Measurements from ENCODE around the gene LCA5L. TPM values are rescaled to one million over a fixed set of nuclear protein-coding genes. Genes with fewer than 3 reads are reported as not detected.

LCA5L gene
- total RNA-seq, 1 donor, result 2.2 TPM

GRCh38 chr21:39388038-39388810 is 57.4 kb downstream of the LCA5L start:
- H3K79me2 ChIP-seq (ENCODE audit: insufficient read depth, low read length), result peaks cover 45% of the 10 kb centered on the region
- peak overlapping the region; percentile 89 for H2AFZ ChIP-seq (ENCODE audit: low read length)
- peak overlapping the region; percentile 71 for H3K4me3 ChIP-seq (ENCODE audit: insufficient read depth, low read length)
- peak; percentile 98 for DNase-seq (ENCODE audit: insufficient read length, low spot score, missing footprints)
- peaks cover 33% of the 10 kb centered on the region for H3K4me1 ChIP-seq (ENCODE audit: insufficient read depth, low read length)
- H3K27me3 ChIP-seq (ENCODE audit: insufficient read depth, low read length), result no peaks in the 10 kb centered on the region
- H3K9me3 ChIP-seq (ENCODE audit: low read depth, low read length), result no peaks in the 10 kb centered on the region
- TF ChIP-seq CTCF (IDR thresholded peaks at IDR 0.05; ENCODE audit: extremely low read depth, low read depth, low read length), result peak; percentile 79
- peaks cover 18% of the 10 kb centered on the region for H3K36me3 ChIP-seq (ENCODE audit: insufficient read depth, low read length)
- H3K4me2 ChIP-seq (ENCODE audit: insufficient read depth, low read length), result peak overlapping the region; percentile 99
- peak overlapping the region; percentile 56 for H3K27ac ChIP-seq (ENCODE audit: low read depth, low read length)
- H4K20me1 ChIP-seq (ENCODE audit: insufficient read depth, low read length), result peaks cover 9% of the 10 kb centered on the region

GRCh38 chr21:39387461-39388037 is 58.0 kb downstream of the LCA5L start:
- Histone ChIP-seq H3K79me2 (ENCODE audit: insufficient read depth, low read length) (peaks cover 46% of the 10 kb centered on the region), H3K4me2 (ENCODE audit: insufficient read depth, low read length) (peak overlapping the region; percentile 99), H3K9me3 (ENCODE audit: low read depth, low read length) (no peaks in the 10 kb centered on the region), H3K36me3 (ENCODE audit: insufficient read depth, low read length) (peaks cover 11% of the 10 kb centered on the region), H3K27me3 (ENCODE audit: insufficient read depth, low read length) (no peaks in the 10 kb centered on the region), H2AFZ (ENCODE audit: low read length) (peak overlapping the region; percentile 89), H3K4me3 (ENCODE audit: insufficient read depth, low read length) (peak overlapping the region; percentile 71), H3K27ac (ENCODE audit: low read depth, low read length) (peak overlapping the region; percentile 56), H3K4me1 (ENCODE audit: insufficient read depth, low read length) (peaks cover 33% of the 10 kb centered on the region), H4K20me1 (ENCODE audit: insufficient read depth, low read length) (peaks cover 9% of the 10 kb centered on the region)
- TF ChIP-seq CTCF (IDR thresholded peaks at IDR 0.05; ENCODE audit: extremely low read depth, low read depth, low read length), result no peak
- DNase-seq (ENCODE audit: insufficient read length, low spot score, missing footprints), result peak; percentile 97

- peaks cover 9% of the 10 kb centered on the region for H4K20me1 ChIP-seq (ENCODE audit: insufficient read depth, low read length)
- no peaks in the 10 kb centered on the region for H3K9me3 ChIP-seq (ENCODE audit: low read depth, low read length)
- H3K27ac ChIP-seq (ENCODE audit: low read depth, low read length), result peak overlapping the region; percentile 37
- no peak for DNase-seq (ENCODE audit: insufficient read length, low spot score, missing footprints)
- peaks cover 33% of the 10 kb centered on the region for H3K4me1 ChIP-seq (ENCODE audit: insufficient read depth, low read length)
- H3K79me2 ChIP-seq (ENCODE audit: insufficient read depth, low read length), result peaks cover 52% of the 10 kb centered on the region
- peak overlapping the region; percentile 99 for H3K4me2 ChIP-seq (ENCODE audit: insufficient read depth, low read length)
- H3K27me3 ChIP-seq (ENCODE audit: insufficient read depth, low read length), result no peaks in the 10 kb centered on the region
- TF ChIP-seq CTCF (IDR thresholded peaks at IDR 0.05; ENCODE audit: extremely low read depth, low read depth, low read length), result no peak
- peaks cover 5% of the 10 kb centered on the region for H3K36me3 ChIP-seq (ENCODE audit: insufficient read depth, low read length)
- no peak overlapping the region for H2AFZ ChIP-seq (ENCODE audit: low read length)
- H3K4me3 ChIP-seq (ENCODE audit: insufficient read depth, low read length), result no peak overlapping the region
Measured at GRCh38 chr21:39386899-39387298, 58.7 kb downstream of the LCA5L start.

- no peak for DNase-seq (ENCODE audit: insufficient read length, low spot score, missing footprints)
- Histone ChIP-seq H2AFZ (ENCODE audit: low read length) (peak overlapping the region; percentile 88), H3K4me1 (ENCODE audit: insufficient read depth, low read length) (peaks cover 36% of the 10 kb centered on the region), H4K20me1 (ENCODE audit: insufficient read depth, low read length) (peaks cover 11% of the 10 kb centered on the region), H3K36me3 (ENCODE audit: insufficient read depth, low read length) (no peaks in the 10 kb centered on the region), H3K27ac (ENCODE audit: low read depth, low read length) (peak overlapping the region; percentile 71), H3K9me3 (ENCODE audit: low read depth, low read length) (no peaks in the 10 kb centered on the region), H3K79me2 (ENCODE audit: insufficient read depth, low read length) (peaks cover 58% of the 10 kb centered on the region), H3K4me2 (ENCODE audit: insufficient read depth, low read length) (peak overlapping the region; percentile 94), H3K27me3 (ENCODE audit: insufficient read depth, low read length) (no peaks in the 10 kb centered on the region), H3K4me3 (ENCODE audit: insufficient read depth, low read length) (peak overlapping the region; percentile 71)
- no peak for TF ChIP-seq CTCF (IDR thresholded peaks at IDR 0.05; ENCODE audit: extremely low read depth, low read depth, low read length)
Measured at GRCh38 chr21:39386194-39386593, 59.4 kb downstream of the LCA5L start.

All from osteoblast (primary cell).